ENCODE measurements around the gene TTN.

DNA sequence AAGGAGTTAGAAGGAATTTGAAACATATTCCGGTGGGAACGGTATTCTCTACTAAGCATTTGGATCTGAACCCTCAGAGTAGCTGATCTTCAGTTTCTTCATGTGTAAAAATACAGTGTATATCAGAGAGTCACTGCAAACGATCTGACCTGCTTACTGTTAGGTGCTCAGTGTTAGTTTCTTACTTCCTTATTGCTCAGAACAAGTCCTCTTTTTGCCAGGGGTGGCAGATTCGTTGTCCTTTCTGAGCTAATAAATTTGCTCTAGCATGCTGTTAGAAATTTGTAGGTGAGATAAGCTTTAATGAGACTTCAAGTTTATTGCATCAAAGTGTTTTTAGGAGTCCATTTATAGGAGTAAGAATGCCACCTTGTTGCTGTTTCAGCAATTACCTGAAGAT is 311.2 kb downstream of the TTN start:
- TF ChIP-seq EZH2phosphoT487 (IDR thresholded peaks at IDR 0.05; ENCODE audit: low read length) = no peak
- TF ChIP-seq, protein P1, sequence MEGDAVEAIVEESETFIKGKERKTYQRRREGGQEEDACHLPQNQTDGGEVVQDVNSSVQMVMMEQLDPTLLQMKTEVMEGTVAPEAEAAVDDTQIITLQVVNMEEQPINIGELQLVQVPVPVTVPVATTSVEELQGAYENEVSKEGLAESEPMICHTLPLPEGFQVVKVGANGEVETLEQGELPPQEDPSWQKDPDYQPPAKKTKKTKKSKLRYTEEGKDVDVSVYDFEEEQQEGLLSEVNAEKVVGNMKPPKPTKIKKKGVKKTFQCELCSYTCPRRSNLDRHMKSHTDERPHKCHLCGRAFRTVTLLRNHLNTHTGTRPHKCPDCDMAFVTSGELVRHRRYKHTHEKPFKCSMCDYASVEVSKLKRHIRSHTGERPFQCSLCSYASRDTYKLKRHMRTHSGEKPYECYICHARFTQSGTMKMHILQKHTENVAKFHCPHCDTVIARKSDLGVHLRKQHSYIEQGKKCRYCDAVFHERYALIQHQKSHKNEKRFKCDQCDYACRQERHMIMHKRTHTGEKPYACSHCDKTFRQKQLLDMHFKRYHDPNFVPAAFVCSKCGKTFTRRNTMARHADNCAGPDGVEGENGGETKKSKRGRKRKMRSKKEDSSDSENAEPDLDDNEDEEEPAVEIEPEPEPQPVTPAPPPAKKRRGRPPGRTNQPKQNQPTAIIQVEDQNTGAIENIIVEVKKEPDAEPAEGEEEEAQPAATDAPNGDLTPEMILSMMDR (IDR thresholded peaks at IDR 0.05; ENCODE audit: low read length) = no peak
